HG03460 (cell line): ENCODE data around the gene C1orf159.

ENCODE experiments used
- ATAC-seq: cut with Tn5 transposase; IDR thresholded peaks from one replicate; pipeline ENCODE4 v1.9.1; 2021; ENCODE audit not compliant: unreplicated experiment

Gene C1orf159

DNA sequence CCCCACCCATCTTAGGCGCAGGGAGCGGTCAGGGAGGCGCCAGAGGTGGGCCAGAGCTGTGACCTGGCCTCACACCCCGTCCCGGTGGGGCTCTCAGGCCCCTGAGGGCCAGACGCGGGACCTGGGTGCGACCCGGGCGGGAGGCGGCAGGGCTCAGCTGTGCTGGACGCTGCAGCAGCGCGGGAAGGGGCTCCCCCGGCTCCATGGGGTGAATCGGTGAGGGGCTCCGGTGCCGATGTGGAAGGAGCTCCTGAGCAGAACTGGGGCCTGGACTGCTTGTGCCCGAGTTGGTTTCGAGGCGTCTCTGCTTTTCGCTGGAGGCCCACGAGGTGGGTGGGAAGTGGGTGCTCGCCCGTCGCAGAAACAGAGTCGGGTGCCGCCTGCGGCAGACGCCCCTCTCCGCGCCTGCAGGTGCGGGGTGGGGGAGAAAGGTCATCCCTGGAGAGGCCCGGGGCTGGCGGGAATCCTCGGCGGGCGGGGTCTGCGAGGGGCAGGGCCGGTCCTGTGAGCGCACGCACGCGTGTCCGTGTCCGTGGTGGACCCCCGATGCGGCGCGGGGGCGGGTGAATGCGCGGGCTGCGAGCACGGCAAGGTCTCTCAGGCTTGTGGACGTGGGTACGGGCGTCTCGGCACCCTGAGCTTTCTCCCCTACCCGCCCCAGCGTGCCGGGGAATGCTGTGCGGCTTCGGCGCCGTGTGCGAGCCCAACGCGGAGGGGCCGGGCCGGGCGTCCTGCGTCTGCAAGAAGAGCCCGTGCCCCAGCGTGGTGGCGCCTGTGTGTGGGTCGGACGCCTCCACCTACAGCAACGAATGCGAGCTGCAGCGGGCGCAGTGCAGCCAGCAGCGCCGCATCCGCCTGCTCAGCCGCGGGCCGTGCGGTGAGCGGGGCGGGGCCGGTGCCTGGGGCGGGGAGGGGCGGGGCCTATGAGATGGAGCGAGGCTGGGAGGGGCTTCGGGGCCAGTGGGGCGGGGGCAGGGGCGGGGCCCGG is 75.6 kb downstream of the C1orf159 start:
- ATAC-seq, result no peak

DNA sequence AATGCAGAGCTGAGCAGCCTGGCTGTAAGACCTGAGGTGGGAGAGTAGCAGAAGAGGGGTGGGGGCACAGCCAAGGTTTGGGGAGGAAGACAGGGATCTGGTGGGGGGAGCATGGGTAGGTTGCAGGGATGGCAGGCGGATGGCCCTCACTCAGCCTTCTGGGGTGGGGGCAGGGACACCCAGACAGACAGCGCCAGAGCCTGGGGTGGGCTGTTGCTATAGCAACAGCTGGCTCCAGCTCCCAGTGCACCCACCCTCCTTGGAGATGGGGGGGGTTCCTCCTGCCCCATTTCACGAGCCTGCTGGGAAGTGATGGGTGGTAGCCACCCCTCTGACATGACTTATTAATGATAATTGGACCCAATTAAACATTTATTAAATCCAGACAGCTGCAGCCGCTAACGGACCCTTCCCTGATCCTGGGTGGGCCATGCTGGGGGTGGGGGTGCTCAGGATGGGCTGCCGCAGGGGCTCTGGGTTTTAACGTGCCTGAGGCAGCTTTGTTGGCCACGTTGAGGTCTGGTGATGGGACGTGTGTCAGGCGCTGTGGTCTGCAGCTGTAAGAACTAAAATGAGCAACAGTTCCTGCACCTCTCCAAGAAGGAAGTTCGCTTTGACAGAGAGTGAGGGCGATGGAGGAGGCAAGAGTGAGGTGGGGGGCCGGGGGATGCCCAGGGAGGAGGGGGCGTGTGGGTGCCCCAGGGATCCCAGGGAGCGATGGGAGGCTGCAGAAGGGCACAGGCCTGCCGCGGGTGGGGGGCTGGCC is 76.6 kb downstream of the C1orf159 start:
- ATAC-seq, result no peak

DNA sequence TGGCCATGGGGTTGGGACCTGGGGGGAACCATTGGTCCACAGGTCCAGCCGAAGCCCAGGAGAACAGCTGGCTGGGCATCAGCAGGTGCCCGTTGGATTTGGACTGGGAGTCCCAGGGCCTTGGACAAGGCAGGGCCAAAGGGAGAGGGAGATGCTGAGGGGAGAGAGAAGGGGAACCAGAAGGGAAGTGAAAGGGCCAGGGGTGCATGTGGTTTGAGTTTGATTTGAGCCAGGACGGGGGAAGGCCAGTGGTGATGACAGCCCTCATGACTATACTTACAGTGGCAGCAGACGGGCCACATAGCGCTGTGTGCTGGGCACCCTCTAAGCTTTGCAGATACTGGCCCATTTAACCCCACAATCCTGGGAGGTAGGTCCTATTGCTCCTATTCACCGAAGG is 77.2 kb downstream of the C1orf159 start:
- ATAC-seq, result no peak

DNA sequence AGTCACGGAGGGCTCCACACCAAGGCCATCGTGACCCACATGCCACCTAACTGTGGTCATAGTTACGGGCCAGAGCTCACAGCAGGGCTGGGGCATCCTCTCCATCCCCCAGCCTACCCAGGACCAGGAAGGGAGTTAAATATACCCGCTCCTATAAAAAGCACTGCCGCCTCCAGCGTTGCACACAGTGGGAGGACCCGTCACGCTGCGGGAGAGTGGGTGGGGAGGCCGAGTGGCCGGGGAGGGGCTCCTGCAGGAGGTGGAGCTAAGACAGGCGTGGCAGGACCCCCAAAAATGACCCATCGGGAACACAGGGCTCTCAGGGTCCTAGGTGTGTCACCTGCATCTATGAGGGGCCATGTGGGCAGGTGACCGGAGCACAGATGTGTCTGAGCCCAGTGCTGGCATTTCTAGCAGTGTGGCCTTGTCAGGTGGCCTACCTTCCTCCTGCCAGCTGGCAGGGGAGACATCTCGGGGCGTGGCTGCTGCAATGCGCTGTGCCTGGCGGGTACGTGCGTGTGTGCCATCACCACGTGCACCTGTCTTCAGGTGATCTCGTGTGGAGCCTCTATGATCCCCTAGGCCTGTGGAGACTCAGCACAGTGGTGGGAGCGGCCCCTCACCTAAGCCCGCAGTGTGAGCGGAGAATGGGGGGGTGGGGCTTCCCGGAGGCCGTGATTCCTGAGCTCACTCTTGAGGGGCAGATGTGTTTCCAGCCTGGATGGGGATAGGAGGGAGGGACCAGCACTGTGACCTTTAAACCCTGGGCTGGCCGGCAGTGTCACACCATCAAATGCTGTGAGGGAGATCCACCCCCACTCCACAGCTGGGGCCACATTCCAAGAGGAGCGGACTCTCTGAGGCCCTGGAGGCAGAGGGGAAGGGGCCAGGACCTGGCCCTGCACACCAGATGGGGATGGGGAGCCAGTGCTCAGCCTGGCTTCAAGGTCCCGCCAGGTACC is 78.2 kb downstream of the C1orf159 start:
- ATAC-seq, result no peak

DNA sequence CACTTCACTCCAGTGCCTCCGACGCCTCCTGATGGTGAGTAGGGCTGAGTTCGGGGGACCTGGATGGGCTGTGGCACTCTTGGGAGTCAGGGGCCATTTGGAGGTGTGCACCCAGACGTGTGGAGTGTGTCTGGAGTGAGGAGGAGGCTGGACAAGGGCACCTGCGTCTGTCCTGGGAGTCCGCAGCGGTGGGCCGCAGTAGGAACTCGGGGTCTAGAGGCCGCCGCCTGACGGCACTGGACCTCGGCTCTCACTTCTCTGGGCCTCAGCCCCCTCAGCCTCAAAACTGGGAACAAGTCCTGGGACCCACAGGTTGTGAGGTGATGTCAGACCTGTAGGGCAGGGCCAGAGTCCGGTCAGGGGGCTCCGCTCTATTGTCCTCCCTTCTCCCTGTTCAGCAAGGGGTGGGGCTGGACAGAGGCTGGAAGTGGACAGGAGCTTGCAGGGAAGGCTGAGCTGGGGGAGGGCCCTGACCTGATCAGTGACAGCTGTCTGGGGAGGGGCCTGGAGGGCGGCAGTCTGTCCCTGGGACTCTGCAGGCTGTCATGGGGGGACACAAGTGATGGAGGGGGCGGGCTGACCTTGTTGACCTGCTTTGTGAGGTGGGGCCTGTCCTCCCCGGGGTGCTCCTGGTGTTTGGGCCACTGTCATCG is 80.5 kb downstream of the C1orf159 start:
- no peak for ATAC-seq

DNA sequence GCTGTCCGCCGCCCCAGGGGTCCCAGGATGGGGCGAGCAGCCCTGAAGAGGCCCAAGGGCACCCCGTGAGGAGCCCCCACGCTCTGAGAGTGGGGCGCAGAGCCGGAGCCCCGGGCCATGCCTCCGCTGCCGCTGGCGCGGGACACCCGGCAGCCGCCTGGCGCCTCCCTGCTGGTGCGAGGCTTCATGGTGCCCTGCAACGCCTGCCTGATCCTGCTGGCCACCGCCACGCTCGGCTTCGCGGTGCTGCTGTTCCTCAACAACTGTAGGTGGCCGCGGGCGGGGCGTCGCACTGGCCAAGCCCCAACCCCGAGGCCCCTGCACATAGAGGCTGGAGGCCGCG is 81.5 kb downstream of the C1orf159 start:
- no peak for ATAC-seq

DNA sequence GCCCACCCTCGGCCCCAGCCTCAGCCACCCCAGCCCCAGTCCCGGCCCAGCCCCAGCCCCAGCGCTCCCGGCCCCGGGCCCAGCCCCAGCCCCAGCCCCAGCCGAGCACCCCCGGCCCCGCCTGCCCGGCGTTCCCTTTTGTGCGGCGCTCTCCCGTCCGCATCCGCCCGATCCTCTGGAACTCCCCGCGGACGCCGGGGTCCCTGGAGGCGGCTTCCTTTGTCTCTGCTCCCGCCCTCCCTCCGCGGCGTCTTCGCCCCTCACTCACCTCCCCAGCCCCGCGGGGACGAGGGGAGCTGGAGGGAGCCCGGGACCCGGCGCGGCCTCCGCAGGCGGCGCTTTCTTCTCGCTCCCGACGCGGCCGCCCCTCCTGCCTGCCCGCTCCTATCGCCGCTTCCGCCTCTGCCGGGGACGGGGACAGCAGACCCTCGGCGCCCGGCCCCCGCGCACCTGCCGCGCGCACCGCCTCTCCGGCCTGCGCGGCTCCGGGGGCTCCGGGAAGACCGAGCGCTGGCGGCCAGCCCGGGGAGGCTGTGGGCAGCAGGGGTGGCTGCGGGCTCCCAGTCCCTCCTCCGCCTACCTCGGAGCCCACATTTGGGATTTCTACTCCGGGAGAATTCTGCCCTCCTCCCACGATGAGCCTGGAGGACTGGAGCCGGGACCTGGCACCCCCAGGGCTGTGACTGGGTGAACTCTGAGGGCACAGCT is 82.0 kb downstream of the C1orf159 start:
- ATAC-seq, result no peak

DNA sequence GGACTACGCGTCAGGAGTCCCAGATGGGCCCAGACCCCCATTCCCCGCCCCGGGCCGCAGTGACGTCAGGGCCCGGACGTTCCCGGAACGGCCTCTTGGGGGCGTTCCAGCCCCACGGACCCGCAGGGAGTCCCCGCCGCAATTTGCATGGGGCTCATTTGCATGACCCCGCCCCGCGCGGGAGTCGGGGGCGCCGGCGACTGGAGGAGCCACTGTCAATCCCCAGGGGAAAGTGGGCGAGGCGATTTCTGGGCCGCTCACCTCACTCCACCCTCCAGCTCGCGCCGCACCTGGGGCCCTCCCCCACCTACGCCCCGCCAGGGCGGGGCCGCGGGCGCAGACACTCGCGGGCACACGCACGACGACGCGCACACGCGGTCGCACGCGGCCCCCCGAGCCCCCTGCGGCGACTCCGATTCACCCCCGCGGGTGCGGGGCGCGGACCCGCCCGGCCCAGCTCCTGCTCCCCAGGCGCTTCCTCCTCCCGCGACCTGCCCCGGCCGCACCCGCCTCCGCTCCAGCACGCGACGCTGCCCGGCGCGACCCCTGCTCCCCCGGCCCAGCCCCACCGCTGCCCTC is 82.8 kb downstream of the C1orf159 start:
- peak; percentile 73 for ATAC-seq

DNA sequence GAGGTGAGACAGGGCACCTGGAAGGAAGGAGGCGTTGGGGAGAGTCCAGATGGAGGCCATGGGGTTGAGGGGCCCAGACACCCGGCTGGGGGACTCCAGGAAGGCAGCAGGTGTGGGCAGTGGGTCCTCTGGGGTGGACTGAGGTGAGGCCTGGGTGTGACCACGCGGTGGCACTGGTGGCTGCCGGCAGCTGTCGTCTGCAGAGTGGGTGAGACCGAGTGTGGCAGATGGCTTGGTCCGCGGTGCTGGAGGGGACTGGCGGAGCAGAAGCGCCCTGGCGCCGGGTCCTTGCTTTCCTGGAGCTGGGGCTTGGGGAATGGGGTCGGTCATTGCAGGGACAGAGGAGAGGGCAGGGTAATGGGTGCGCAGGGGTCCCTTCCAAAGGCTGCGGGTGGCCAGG is 83.5 kb downstream of the C1orf159 start:
- no peak for ATAC-seq
